HG02973 (cell line): ENCODE measurements around the gene UBE2S.
"Not testable (repeated sequence)": the region's sequence is repeated elsewhere in the genome, so short reads cannot be mapped to it uniquely, and the experiment has no call there.

Experiments
- ATAC-seq: cut with Tn5 transposase; IDR thresholded peaks from one replicate; pipeline ENCODE4 v1.9.1; 2021; ENCODE audit warnings: moderate library complexity; ENCODE audit not compliant: unreplicated experiment

UBE2S gene

GRCh38 chr19:55440411-55441105 is 33.0 kb upstream of the UBE2S start:
- ATAC-seq, result no peak

GRCh38 chr19:55439052-55439451 is 31.5 kb upstream of the UBE2S start:
- ATAC-seq, result no peak

- ATAC-seq, result no peak
These were observed 29.8 kb upstream of the UBE2S start for GRCh38 chr19:55437410-55437809.

GRCh38 chr19:55436847-55437246 is 29.3 kb upstream of the UBE2S start:
- no peak for ATAC-seq

- no peak for ATAC-seq
These were observed 27.4 kb upstream of the UBE2S start for GRCh38 chr19:55435020-55435419.

- no peak for ATAC-seq
These were observed 26.9 kb upstream of the UBE2S start for GRCh38 chr19:55434356-55434919.

GRCh38 chr19:55433292-55433691 is 25.7 kb upstream of the UBE2S start:
- ATAC-seq, result no peak

- no peak for ATAC-seq
These were observed 24.8 kb upstream of the UBE2S start for GRCh38 chr19:55432241-55432959.

GRCh38 chr19:55431183-55431582 is 23.6 kb upstream of the UBE2S start:
- no peak for ATAC-seq

- ATAC-seq, result no peak
These were observed 18.5 kb upstream of the UBE2S start for GRCh38 chr19:55426042-55426441.

GRCh38 chr19:55424518-55424917 is 16.9 kb upstream of the UBE2S start:
- no peak for ATAC-seq

- ATAC-seq, result no peak
These were observed 15.8 kb upstream of the UBE2S start for GRCh38 chr19:55423225-55424005.

- ATAC-seq, result not testable (repeated sequence)
These were observed 13.7 kb upstream of the UBE2S start for GRCh38 chr19:55421281-55421680.

- ATAC-seq, result no peak
These were observed 12.1 kb upstream of the UBE2S start for GRCh38 chr19:55419624-55420236.

GRCh38 chr19:55419103-55419502 is 11.5 kb upstream of the UBE2S start:
- no peak for ATAC-seq

- no peak for ATAC-seq
These were observed 10.6 kb upstream of the UBE2S start for GRCh38 chr19:55418185-55418584.

GRCh38 chr19:55410168-55410567 is 2.6 kb upstream of the UBE2S start:
- no peak for ATAC-seq

GRCh38 chr19:55409179-55409578 is 1.6 kb upstream of the UBE2S start:
- not testable (repeated sequence) for ATAC-seq

GRCh38 chr19:55408533-55408872 is 915 bp upstream of the UBE2S start:
- ATAC-seq, result no peak

GRCh38 chr19:55407800-55408532 is 378 bp upstream of the UBE2S start:
- ATAC-seq, result peak; percentile 79
